B cell (primary cell): Measurements from ENCODE around the gene ZNF764.

Source experiments
- CTCF ChIP-seq: fragments of 200-600 bp; IDR thresholded peaks from one replicate; pipeline ENCODE4 v1.8.0; 2022; ENCODE audit warnings: antibody characterized with exemption, mild to moderate bottlenecking
- EZH2 ChIP-seq: IDR thresholded peaks from 2 replicates; pipeline ENCODE4 v1.6.1; 2012; ENCODE audit warnings: borderline replicate concordance, low read depth, mild to moderate bottlenecking, moderate library complexity, low read length; ENCODE audit not compliant: insufficient read depth, poor library complexity, severe bottlenecking

DNA sequence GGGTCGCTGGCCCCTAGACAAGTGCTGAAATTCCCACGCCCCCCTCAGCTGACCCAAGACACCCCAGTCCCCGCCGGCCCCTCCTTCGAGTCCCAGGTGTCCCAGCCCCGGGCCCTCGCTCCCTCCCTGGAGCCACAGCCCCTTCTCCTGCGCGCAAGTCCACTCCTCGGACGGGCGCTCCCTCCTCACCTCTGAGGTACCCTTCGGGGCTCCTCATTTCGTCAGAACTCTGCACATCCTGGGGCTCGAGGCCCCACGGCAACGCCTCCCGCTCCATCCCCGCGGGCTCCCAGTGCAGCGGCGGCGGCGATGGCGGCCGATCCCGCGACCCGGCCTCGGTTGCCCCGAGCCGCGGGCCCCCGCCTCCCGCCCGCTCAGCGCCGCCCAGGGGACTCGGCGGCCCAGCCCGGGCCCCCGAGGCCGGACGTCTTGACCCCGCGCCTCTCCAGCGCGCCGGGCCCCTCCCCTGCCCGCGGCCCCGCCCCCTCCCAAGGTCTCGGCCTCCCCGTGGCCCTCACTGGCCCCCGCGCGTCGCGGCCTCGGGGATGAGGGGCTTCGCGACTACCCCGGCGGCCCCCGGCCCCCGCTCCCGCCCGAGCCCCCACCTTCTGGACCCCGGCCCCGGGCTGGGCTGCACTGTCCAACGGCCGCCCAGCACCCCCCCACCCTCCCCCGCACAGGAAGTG, 31.9 kb downstream of the ZNF764 start, which contains the start of gene ZNF768:
- no peak for TF ChIP-seq CTCF
- TF ChIP-seq EZH2: no peak
